H1 (cell line): Measurements from ENCODE around the gene ZNF292. TPM values are rescaled to one million over a fixed set of nuclear protein-coding genes. Genes with fewer than 3 reads are reported as not detected.

ENCODE experiments used
- CTCF ChIA-PET: fragments of 300-600 bp; sonication (Branson Sonifier 250); formaldehyde crosslinking; loops from one replicate; lab custom pipeline; 2021; ENCODE audit not compliant: partially characterized antibody; lab: Charles Lee
- POLR2A ChIA-PET: fragments of 300-600 bp; sonication (Branson Sonifier 250); formaldehyde crosslinking; loops from one replicate; lab custom pipeline; 2021; ENCODE audit warnings: inconsistent platforms; ENCODE audit not compliant: partially characterized antibody; lab: Charles Lee
- DNase-seq, 2 experiments: peaks; one replicate each; pipeline versions ENCODE4 v3.0.0 to v3.0.0-alpha.2; 2010 to 2022; ENCODE audit warnings: low spot score in 2 of 2, low read depth in 1 of 2, mixed read lengths in 1 of 2
- FAIRE-seq: peaks from 2 replicates; lab custom pipeline; 2011; peaks lifted over from hg19 to GRCh38; lab: Jason Lieb, UNC
- H2AFZ ChIP-seq: 2 replicates; pipeline ENCODE4 v1.8.1; 2012; ENCODE audit warnings: low read length, inconsistent platforms
- H2AK5ac ChIP-seq: 2 replicates; pipeline ENCODE4 v1.6.1; 2013; ENCODE audit warnings: low read depth, low read length
- H2BK120ac ChIP-seq: replicated peaks from 2 replicates; pipeline ENCODE3; 2013; ENCODE audit warnings: low read depth, low read length, inconsistent platforms
- H2BK12ac ChIP-seq: 2 replicates; pipeline ENCODE4 v1.6.1; 2013; ENCODE audit warnings: low read depth, low read length
- H2BK15ac ChIP-seq: 2 replicates; pipeline ENCODE4 v1.6.1; 2013; ENCODE audit warnings: low read length
- H2BK20ac ChIP-seq: 2 replicates; pipeline ENCODE4 v1.6.1; 2013; ENCODE audit warnings: low read length
- H2BK5ac ChIP-seq: 2 replicates; pipeline ENCODE4 v1.6.1; 2013; ENCODE audit warnings: low read depth, low read length
- H3K14ac ChIP-seq: 2 replicates; pipeline ENCODE4 v1.6.1; 2013; ENCODE audit warnings: inconsistent platforms; ENCODE audit not compliant: insufficient read length
- H3K18ac ChIP-seq: 2 replicates; pipeline ENCODE4 v1.6.1; 2013; ENCODE audit warnings: low read length; ENCODE audit errors: extremely low read depth
- H3K23ac ChIP-seq: 2 replicates; pipeline ENCODE4 v1.6.1; 2013; ENCODE audit warnings: inconsistent platforms; ENCODE audit not compliant: insufficient read length
- H3K23me2 ChIP-seq: 2 replicates; pipeline ENCODE4 v1.6.1; 2013; ENCODE audit warnings: low read depth, low read length
- H3K27ac ChIP-seq: 2 replicates; pipeline ENCODE4 v1.6.1; 2011; ENCODE audit warnings: low read depth, low read length, inconsistent platforms
- H3K27me3 ChIP-seq, 4 experiments: replicated peaks in 1 of 4; 1 replicate in 1 of 4; 2 replicates in 3 of 4; pipeline versions ENCODE4 v1.6.1 to v1.8.1; 2011 to 2013; ENCODE audit warnings: low read length in 3 of 4, mild to moderate bottlenecking in 3 of 4, inconsistent platforms in 2 of 4, mixed read lengths in 2 of 4, moderate library complexity in 1 of 4; ENCODE audit not compliant: control insufficient read depth in 3 of 4, insufficient read depth in 3 of 4; ENCODE audit errors: extremely low read depth in 1 of 4
- H3K36me3 ChIP-seq, 4 experiments: 2 replicates each; pipeline versions ENCODE4 v1.6.1 to v1.8.1; 2011 to 2013; ENCODE audit warnings: mild to moderate bottlenecking in 4 of 4, low read length in 3 of 4, moderate library complexity in 2 of 4, control low read depth in 1 of 4, inconsistent platforms in 1 of 4; ENCODE audit not compliant: insufficient read depth in 4 of 4, control insufficient read depth in 2 of 4
- H3K4ac ChIP-seq: replicated peaks from 2 replicates; pipeline ENCODE3; 2013; ENCODE audit warnings: low read length, low read depth, mixed read lengths, inconsistent platforms; ENCODE audit not compliant: insufficient read length
- H3K4me1 ChIP-seq, 4 experiments: replicated peaks in 1 of 4; 1 replicate in 1 of 4; 2 replicates in 3 of 4; pipeline versions ENCODE4 v1.6.1 to v1.8.1; 2011 to 2013; ENCODE audit warnings: low read length in 3 of 4, inconsistent platforms in 2 of 4, mixed read lengths in 1 of 4; ENCODE audit not compliant: insufficient read depth in 4 of 4, control insufficient read depth in 3 of 4
- H3K4me2 ChIP-seq, 2 experiments: 2 replicates each; pipeline versions ENCODE4 v1.6.1 to v1.8.1; 2011 to 2013; ENCODE audit warnings: low read depth in 2 of 2, low read length in 2 of 2, control low read depth in 1 of 2, inconsistent platforms in 1 of 2, mild to moderate bottlenecking in 1 of 2; ENCODE audit not compliant: insufficient read depth in 1 of 2
- H3K4me3 ChIP-seq, 4 experiments: fragments of 200-600, 300-600 bp in 1 of 4; sonication (generic), shearing (Covaris generic), sonication (Bioruptor Twin) in 1 of 4; 2 replicates each; pipeline versions ENCODE4 v1.5.1 to v1.8.1; 2011 to 2016; ENCODE audit warnings: low read length in 4 of 4, low read depth in 3 of 4, control low read depth in 2 of 4, inconsistent platforms in 2 of 4, mild to moderate bottlenecking in 2 of 4, mixed read lengths in 1 of 4, moderate library complexity in 1 of 4; ENCODE audit not compliant: insufficient read depth in 2 of 4; ENCODE audit errors: extremely low read depth in 1 of 4
- H3K56ac ChIP-seq: replicated peaks from 2 replicates; pipeline ENCODE3; 2013; ENCODE audit warnings: low read depth, mild to moderate bottlenecking, mixed read lengths, low read length, inconsistent platforms; ENCODE audit not compliant: insufficient read length
- H3K79me1 ChIP-seq: 2 replicates; pipeline ENCODE4 v1.6.1; 2013; ENCODE audit warnings: low read depth, low read length, control low read depth
- H3K79me2 ChIP-seq, 2 experiments: 2 replicates each; pipeline versions ENCODE4 v1.6.1 to v1.8.1; 2012 to 2013; ENCODE audit warnings: low read length in 2 of 2, mild to moderate bottlenecking in 2 of 2, inconsistent platforms in 1 of 2; ENCODE audit not compliant: insufficient read depth in 2 of 2, control insufficient read depth in 1 of 2
- H3K9ac ChIP-seq, 4 experiments: replicated peaks in 1 of 4; 1 replicate in 1 of 4; 2 replicates in 3 of 4; pipeline versions ENCODE4 v1.6.1 to v1.8.1; 2011 to 2013; ENCODE audit warnings: low read depth in 3 of 4, low read length in 3 of 4, control low read depth in 2 of 4, mild to moderate bottlenecking in 2 of 4, moderate library complexity in 2 of 4, inconsistent platforms in 1 of 4; ENCODE audit errors: extremely low read depth in 1 of 4
- H3K9me3 ChIP-seq, 2 experiments: 2 replicates each; pipeline versions ENCODE4 v1.6.1 to v1.8.1; 2012 to 2013; ENCODE audit warnings: mild to moderate bottlenecking in 2 of 2, moderate library complexity in 2 of 2, control low read depth in 1 of 2, inconsistent platforms in 1 of 2, low read depth in 1 of 2, low read length in 1 of 2, mixed read lengths in 1 of 2; ENCODE audit not compliant: insufficient read depth in 2 of 2
- H4K20me1 ChIP-seq, 2 experiments: replicated peaks in 1 of 2; 2 replicates each; pipeline versions ENCODE3 to v1.8.1; 2011 to 2013; ENCODE audit warnings: inconsistent platforms in 2 of 2, low read length in 2 of 2, mild to moderate bottlenecking in 1 of 2; ENCODE audit not compliant: insufficient read depth in 2 of 2, control insufficient read depth in 1 of 2
- H4K5ac ChIP-seq: 2 replicates; pipeline ENCODE4 v1.6.1; 2013; ENCODE audit warnings: low read length, low read depth, mixed read lengths, inconsistent platforms; ENCODE audit not compliant: insufficient read length
- H4K8ac ChIP-seq: 2 replicates; pipeline ENCODE4 v1.8.0; 2013; ENCODE audit warnings: mild to moderate bottlenecking, moderate library complexity, low read length, inconsistent platforms; ENCODE audit not compliant: insufficient read depth; ENCODE audit errors: extremely low read depth
- H4K91ac ChIP-seq: replicated peaks from 2 replicates; pipeline ENCODE3; 2013; ENCODE audit warnings: low read length, mixed read lengths, inconsistent platforms; ENCODE audit not compliant: insufficient read length
- BACH1 ChIP-seq: IDR thresholded peaks from 2 replicates; pipeline ENCODE4 v1.6.1; 2012; ENCODE audit warnings: low read length, improper control_type of control experiment
- CBX5 ChIP-seq: fragments of 300-800, 300-1000 bp; sonication (generic); IDR thresholded peaks from 2 replicates; pipeline ENCODE4 v1.7.1; 2016; ENCODE audit warnings: antibody characterized with exemption, low read length, low read depth
- CEBPB ChIP-seq: IDR thresholded peaks from 2 replicates; pipeline ENCODE4 v1.6.1; 2012; ENCODE audit warnings: low read depth, low read length
- EGR1 ChIP-seq: IDR thresholded peaks from 2 replicates; pipeline ENCODE4 v1.6.1; 2011; ENCODE audit warnings: low read depth, low read length, borderline replicate concordance
- HDAC6 ChIP-seq: IDR thresholded peaks from one replicate; pipeline ENCODE4 v1.7.1; 2012; ENCODE audit warnings: low read depth, mild to moderate bottlenecking, inconsistent platforms, low read length, moderate library complexity
- KDM1A ChIP-seq: fragments of 200-600, 300-600 bp; sonication (generic); IDR thresholded peaks from 2 replicates; pipeline ENCODE4 v1.7.1; 2016; ENCODE audit warnings: mild to moderate bottlenecking, low read length, borderline replicate concordance
- KDM4A ChIP-seq: IDR thresholded peaks from one replicate; pipeline ENCODE4 v1.7.1; 2012; ENCODE audit warnings: low read depth, mild to moderate bottlenecking, moderate library complexity, low read length, inconsistent platforms; ENCODE audit not compliant: severe bottlenecking
- POLR2A ChIP-seq, 2 experiments: IDR thresholded peaks; 1 replicate in 1 of 2; 2 replicates in 1 of 2; pipeline ENCODE4 v1.6.1; 2011; ENCODE audit warnings: low read depth in 2 of 2, low read length in 2 of 2, mild to moderate bottlenecking in 2 of 2; ENCODE audit errors: control extremely low read depth in 1 of 2
- SAP30 ChIP-seq: fragments of 300-600 bp; sonication (generic); IDR thresholded peaks from 2 replicates; pipeline ENCODE4 v1.7.1; 2012; ENCODE audit warnings: low read length, moderate library complexity, mild to moderate bottlenecking, inconsistent platforms; ENCODE audit not compliant: insufficient read depth, insufficient replicate concordance
- SIN3A ChIP-seq, 2 experiments: IDR thresholded peaks in 1 of 2; conservative IDR thresholded peaks in 1 of 2; 2 replicates each; pipeline ENCODE4 v1.6.1; 2011 to 2012; ENCODE audit warnings: low read length in 2 of 2, improper control_type of control experiment in 1 of 2, low read depth in 1 of 2, mild to moderate bottlenecking in 1 of 2
- SRF ChIP-seq: IDR thresholded peaks from 2 replicates; pipeline ENCODE4 v1.6.1; 2011; ENCODE audit warnings: mild to moderate bottlenecking, low read depth, low read length, moderate library complexity
- SUZ12 ChIP-seq: fragments of 200-600 bp; sonication (generic); IDR thresholded peaks from 2 replicates; pipeline ENCODE4 v1.6.1; 2012; ENCODE audit warnings: mild to moderate bottlenecking, inconsistent platforms, low read length, moderate library complexity, mixed read lengths
- TAF7 ChIP-seq: optimal IDR thresholded peaks from 2 replicates; pipeline ENCODE3; 2011; ENCODE audit warnings: low read depth, mild to moderate bottlenecking, inconsistent platforms, low read length, moderate library complexity, borderline replicate concordance
- WGBS, 2 experiments: shearing (Covaris generic) in 1 of 2; methylation state at CpG; one replicate each; pipeline versions ENCODE4 v1.1.6 to v1.1.7; 2013 to 2015; ENCODE audit warnings: low lambda C conversion rate in 2 of 2, mixed read lengths in 2 of 2, inconsistent platforms in 1 of 2, low coverage in 1 of 2, missing lambda C conversion rate in 1 of 2; ENCODE audit not compliant: insufficient replicate concordance in 2 of 2, insufficient coverage in 1 of 2, insufficient read length in 1 of 2; ENCODE audit errors: extremely low coverage in 1 of 2, missing lambda C conversion rate in 1 of 2; 5-methylcytosine and 5-hydroxymethylcytosine counted together
- polyA plus RNA-seq, 7 experiments: library from polyadenylated mRNA; depleted of rRNA in 3 of 7; stranded (reverse) in 5 of 7; unstranded in 2 of 7; fragments of >200 nt in 5 of 7; fragments of 200-250 nt in 2 of 7; gene quantifications; 1 replicate in 5 of 7; 2 replicates in 1 of 7; 4 replicates in 1 of 7; pipeline versions ENCODE4 v1.2.1 to v1.2.3, GENCODE V29; 2011 to 2013; ENCODE audit warnings: missing spikeins in 2 of 7, mixed read lengths in 2 of 7
- total RNA-seq: library from RNA; stranded (reverse); fragmentation: NEBNext Ultra II Directional; extraction: Animal tissue kit (Norgen Biotek cat#: 25700); gene quantifications from 2 replicates; pipeline ENCODE4 v1.2.1, GENCODE V29; 2021

Gene ZNF292
- total and polyA plus RNA-seq, 2 of the 8 experiments (the other 6 are each of a cell fraction or from before 2014, with no cell fraction given), result 6.8 to 44.2 TPM

- TF ChIP-seq CEBPB (no peak), SIN3A (conservative IDR thresholded peaks at IDR 0.05 in 1 of 2, IDR thresholded peaks at IDR 0.05 in 1 of 2; ENCODE audit: low read depth in 1 of 2, low read length in 2 of 2) (no peak), KDM1A (no peak), SRF (no peak), POLR2A (IDR thresholded peaks at IDR 0.05; ENCODE audit: control extremely low read depth in 1 of 2, low read depth in 2 of 2, low read length in 2 of 2) (no peak), SUZ12 (no peak), HDAC6 (no peak), BACH1 (no peak), CBX5 (no peak), SAP30 (no peak), EGR1 (no peak), KDM4A (no peak), TAF7 (no peak)
- TF ChIP-seq, all 59 proteins: peak for 0
- Histone ChIP-seq H3K27me3 (no peaks in the 10 kb centered on the region), H4K8ac (no peak overlapping the region), H3K18ac (no peak overlapping the region), H3K4me2 (no peak overlapping the region), H3K79me1 (no peaks in the 10 kb centered on the region), H2AFZ (no peak overlapping the region), H2BK120ac (no peak overlapping the region), H2BK15ac (no peak overlapping the region), H3K79me2 (peaks cover 0 to 27% of the 10 kb centered on the region in 2 experiments; a peak in 2 of 4 replicates), H4K20me1 (peaks cover 0 to 5% of the 10 kb centered on the region in 2 experiments), H3K4ac (no peak overlapping the region), H4K91ac (no peak overlapping the region), H2BK20ac (no peak overlapping the region), H3K23ac (no peak overlapping the region), H2BK5ac (no peak overlapping the region), H2AK5ac (no peak overlapping the region), H3K9ac (no peak overlapping the region), H3K9me3 (no peaks in the 10 kb centered on the region), H4K5ac (no peak overlapping the region), H3K14ac (no peak overlapping the region), H3K27ac (no peak overlapping the region), H3K56ac (no peak overlapping the region), H2BK12ac (no peak overlapping the region), H3K4me3 (no peak overlapping the region), H3K36me3 (peaks cover 0 to 42% (median 5%) of the 10 kb centered on the region in 4 experiments; a peak in 6 of 8 replicates), H3K4me1 (0 out of 7 replicates have a peak, but pooled peaks cover 0 to 1% (median 0%) of the 10 kb centered on the region in 4 experiments), H3K23me2 (no peaks in the 10 kb centered on the region)
- DNase-seq (no peak), FAIRE-seq (no peak)
- ChIA-PET POLR2A (interaction anchor here (1.3 kb wide), 1 partner anchor 74 kb away, joined by 3 read pairs; no protein-coding TSS in a partner anchor), CTCF (no interaction called here)
- WGBS, 2 experiments, result 68% methylated on average over 1 of the region's 1 CpG; no CpG with 5 or more reads in 1 of the 2 experiments
Measured at GRCh38 chr6:87230801-87231200, 75.4 kb downstream of the ZNF292 start.
